ENCODE results near the gene CENPT.
"Not testable (repeated sequence)": the region's sequence is repeated elsewhere in the genome, so short reads cannot be mapped to it uniquely, and the experiment has no call there.

Gene CENPT

DNA sequence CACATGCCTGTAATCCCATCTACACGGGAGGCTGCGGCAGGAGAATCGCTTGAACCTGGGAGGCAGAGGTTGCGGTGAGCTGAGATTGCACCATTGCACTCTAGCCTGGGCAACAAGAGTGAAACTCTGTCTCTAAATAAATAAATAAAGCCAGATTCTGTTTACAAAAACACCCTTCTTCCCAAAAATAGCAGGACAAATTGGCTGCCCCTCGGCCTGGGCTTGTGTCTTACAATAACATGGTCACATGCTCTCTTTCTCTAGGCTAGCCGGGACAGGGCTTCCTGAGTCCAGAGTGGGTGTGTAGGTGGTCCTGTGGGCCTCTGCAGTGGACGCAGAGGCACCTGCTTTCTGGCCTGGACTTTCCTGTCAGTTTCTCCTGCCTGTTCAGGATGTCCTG, 22.2 kb upstream of the CENPT start:
- ATAC-seq (replicated peaks) (no peak), DNase-seq (no peak)
- no peaks in the 10 kb centered on the region for H3K9me3 Mint-ChIP-seq
- no peak overlapping the region for H3K27ac Mint-ChIP-seq
- no peaks in the 10 kb centered on the region for H3K27me3 Mint-ChIP-seq
- no peak overlapping the region for H3K4me3 Mint-ChIP-seq
- peaks cover 9 to 19% of the 10 kb centered on the region in 2 donors for H3K36me3 Mint-ChIP-seq
- peaks cover 13 to 21% of the 10 kb centered on the region in 2 donors for H3K4me1 Mint-ChIP-seq

DNA sequence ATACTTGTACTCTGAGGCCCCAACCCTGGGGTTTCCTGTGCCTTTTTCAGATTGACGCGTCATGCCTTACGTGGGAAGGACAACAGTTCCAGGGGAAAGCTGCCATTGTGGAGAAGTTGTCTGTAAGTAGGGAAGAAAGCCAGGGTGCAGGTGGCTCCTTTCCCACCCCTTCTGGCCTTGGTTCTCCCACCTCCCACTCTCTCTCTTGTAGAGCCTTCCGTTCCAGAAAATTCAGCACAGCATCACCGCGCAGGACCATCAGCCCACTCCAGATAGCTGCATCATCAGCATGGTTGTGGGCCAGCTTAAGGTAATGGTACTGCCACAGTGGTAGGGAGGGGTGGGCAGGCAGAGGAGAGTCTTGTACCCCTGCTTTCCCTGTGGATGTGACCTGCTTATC, 20.8 kb upstream of the CENPT start:
- no peaks in the 10 kb centered on the region for H3K9me3 Mint-ChIP-seq
- H3K27me3 Mint-ChIP-seq: no peaks in the 10 kb centered on the region
- H3K4me3 Mint-ChIP-seq: no peak overlapping the region
- H3K27ac Mint-ChIP-seq: no peak overlapping the region
- H3K36me3 Mint-ChIP-seq: peaks cover 8 to 21% of the 10 kb centered on the region in 2 donors
- no peak for ATAC-seq (replicated peaks)
- peaks cover 5 to 8% of the 10 kb centered on the region in 2 donors for H3K4me1 Mint-ChIP-seq
- DNase-seq: no peak

- H3K4me1 Mint-ChIP-seq: peaks cover 7 to 12% of the 10 kb centered on the region in 2 donors
- ATAC-seq (replicated peaks) (no peak), DNase-seq (no peak)
- no peak overlapping the region for H3K27ac Mint-ChIP-seq
- no peak overlapping the region for H3K4me3 Mint-ChIP-seq
- H3K9me3 Mint-ChIP-seq: no peaks in the 10 kb centered on the region
- peaks cover 9 to 24% of the 10 kb centered on the region in 2 donors for H3K36me3 Mint-ChIP-seq
- H3K27me3 Mint-ChIP-seq: no peaks in the 10 kb centered on the region
These were observed 17.8 kb upstream of the CENPT start for GRCh38 chr16:67865318-67865717.

DNA sequence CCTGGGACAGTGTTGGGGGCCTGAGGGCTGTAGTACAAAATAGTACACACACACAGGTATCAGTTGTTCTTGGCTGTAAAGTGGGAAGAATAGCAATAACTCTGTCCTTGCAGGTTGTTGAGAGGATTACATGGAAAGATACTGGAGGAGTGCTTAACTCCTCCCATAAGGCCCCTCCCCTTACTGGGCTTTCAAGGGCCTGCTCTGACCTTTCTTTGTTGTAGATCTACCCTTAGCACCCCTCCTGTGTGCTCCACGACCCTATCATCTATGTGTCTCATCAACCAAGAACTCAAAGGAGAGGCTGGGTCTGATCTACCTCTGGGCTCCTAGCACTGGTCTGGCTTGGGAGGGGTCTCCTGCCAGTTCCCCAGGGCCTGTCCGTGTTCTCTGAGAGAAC, 17.1 kb upstream of the CENPT start:
- Mint-ChIP-seq H3K4me3 (no peak overlapping the region), H3K9me3 (no peaks in the 10 kb centered on the region), H3K36me3 (peaks cover 13 to 25% of the 10 kb centered on the region in 2 donors), H3K27me3 (no peaks in the 10 kb centered on the region), H3K4me1 (peaks cover 7 to 12% of the 10 kb centered on the region in 2 donors), H3K27ac (peak overlapping the region; percentile 74)
- no peak for ATAC-seq (replicated peaks)
- no peak for DNase-seq

GRCh38 chr16:67864044-67864443, 16.6 kb upstream of the CENPT start:
- H3K9me3 Mint-ChIP-seq; ATAC-seq (replicated peaks); H3K27me3 Mint-ChIP-seq; H3K4me3 Mint-ChIP-seq; H3K27ac Mint-ChIP-seq; DNase-seq: not testable (repeated sequence)
- peaks cover 15 to 25% of the 10 kb centered on the region in 2 donors for H3K36me3 Mint-ChIP-seq
- peaks cover 7 to 12% of the 10 kb centered on the region in 2 donors for H3K4me1 Mint-ChIP-seq

DNA sequence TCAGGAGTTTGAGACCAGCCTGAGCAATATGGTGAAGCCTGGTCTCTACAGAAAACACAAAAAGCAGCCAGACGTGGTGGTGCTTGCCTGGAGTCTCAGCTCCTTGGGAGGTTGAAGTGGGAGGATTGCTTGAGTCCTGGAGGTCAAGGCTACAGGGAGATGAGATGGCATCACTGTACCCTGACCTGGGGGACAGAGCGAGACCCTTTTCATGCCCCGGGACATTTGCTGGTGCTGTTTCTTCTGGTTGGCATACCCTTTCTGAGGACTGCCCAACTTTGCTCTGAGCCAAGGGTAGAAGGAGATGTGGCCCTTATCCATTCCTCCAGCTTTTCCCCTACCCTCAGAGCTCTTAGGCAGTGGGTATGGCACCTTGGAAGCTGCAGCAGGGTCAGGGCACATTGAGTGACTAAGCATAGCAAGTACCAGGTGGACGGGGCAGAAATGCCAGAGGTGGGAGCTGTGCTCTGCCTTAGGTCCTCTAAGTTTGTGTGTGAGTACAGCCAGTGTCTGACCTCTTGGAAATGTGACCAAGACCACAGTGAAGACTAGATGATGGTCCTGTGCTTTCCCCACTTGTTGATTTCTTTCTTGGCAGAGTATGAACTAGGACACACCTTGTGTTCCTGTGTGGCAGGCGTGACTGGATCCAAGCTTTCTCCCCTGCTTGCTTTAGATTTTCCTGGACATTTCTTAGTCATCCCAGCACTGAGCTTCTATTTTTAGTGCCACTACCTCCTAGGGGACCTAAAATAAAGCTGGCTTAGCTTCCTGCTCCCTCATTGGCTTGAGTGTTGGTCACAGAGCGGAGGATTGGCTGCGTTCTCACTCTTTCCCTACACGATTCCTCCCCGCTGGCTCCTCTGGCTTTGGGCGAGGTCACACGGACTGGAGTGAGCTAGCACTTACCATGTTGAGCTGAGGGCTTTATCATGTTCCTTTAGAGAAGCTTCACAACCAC, 15.4 kb upstream of the CENPT start:
- Mint-ChIP-seq H3K9me3 (no peaks in the 10 kb centered on the region), H3K27me3 (no peaks in the 10 kb centered on the region), H3K27ac (no peak overlapping the region), H3K36me3 (peaks cover 20 to 35% of the 10 kb centered on the region in 2 donors), H3K4me3 (no peak overlapping the region), H3K4me1 (peaks cover 12 to 23% of the 10 kb centered on the region in 2 donors)
- DNase-seq: no peak
- ATAC-seq (replicated peaks): no peak

- Mint-ChIP-seq H3K27ac (peak overlapping the region; percentile 69), H3K36me3 (peaks cover 26 to 39% of the 10 kb centered on the region in 2 donors), H3K27me3 (no peaks in the 10 kb centered on the region), H3K4me3 (no peak overlapping the region), H3K9me3 (no peaks in the 10 kb centered on the region), H3K4me1 (peaks cover 21 to 33% of the 10 kb centered on the region in 2 donors)
- no peak for ATAC-seq (replicated peaks)
- no peak for DNase-seq
These were observed 14.4 kb upstream of the CENPT start for GRCh38 chr16:67861877-67862276.

GRCh38 chr16:67860589-67861398, 13.3 kb upstream of the CENPT start:
- Mint-ChIP-seq H3K4me1 (peaks cover 24 to 40% of the 10 kb centered on the region in 2 donors), H3K9me3 (no peaks in the 10 kb centered on the region), H3K27ac (no peak overlapping the region), H3K36me3 (peaks cover 26 to 37% of the 10 kb centered on the region in 2 donors), H3K27me3 (no peaks in the 10 kb centered on the region), H3K4me3 (no peak overlapping the region)
- DNase-seq: no peak
- no peak for ATAC-seq (replicated peaks)

DNA sequence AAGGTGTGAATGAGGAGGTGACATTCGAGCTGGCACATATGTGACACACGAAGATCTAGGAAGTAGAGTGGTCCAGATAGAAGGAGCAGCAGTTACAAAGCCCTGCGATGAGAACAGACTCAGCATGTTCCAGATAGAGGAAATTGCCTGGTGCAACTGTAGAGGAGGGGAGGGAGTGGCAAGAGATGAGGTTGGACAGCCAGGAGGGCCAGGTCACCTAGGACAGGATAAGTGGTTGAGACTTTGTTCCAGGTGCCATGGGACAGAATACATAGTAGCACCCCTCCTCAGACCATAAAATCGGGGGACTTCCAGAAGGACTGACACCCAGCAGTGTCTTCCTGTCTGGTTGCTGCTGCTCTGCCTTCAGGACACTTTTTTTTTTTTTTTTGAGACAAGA, 11.0 kb upstream of the CENPT start:
- no peak for DNase-seq
- peaks cover 22 to 37% of the 10 kb centered on the region in 2 donors for H3K36me3 Mint-ChIP-seq

GRCh38 chr16:67857547-67858233, 10.2 kb upstream of the CENPT start:
- Mint-ChIP-seq H3K4me1 (peaks cover 28 to 55% of the 10 kb centered on the region in 2 donors), H3K27ac (no peak overlapping the region), H3K9me3 (no peaks in the 10 kb centered on the region), H3K4me3 (no peak overlapping the region), H3K36me3 (peaks cover 22 to 37% of the 10 kb centered on the region in 2 donors), H3K27me3 (no peaks in the 10 kb centered on the region)
- ATAC-seq (replicated peaks): peak; percentile 45 to 59
- DNase-seq: no peak

More for the DNA sequence above, 11.0 kb upstream of the CENPT start:
- Mint-ChIP-seq H3K4me3 (no peak overlapping the region), H3K27ac (peak overlapping the region; percentile 60), H3K27me3 (no peaks in the 10 kb centered on the region), H3K4me1 (peaks cover 30 to 55% of the 10 kb centered on the region in 2 donors), H3K9me3 (no peaks in the 10 kb centered on the region)
- no peak for ATAC-seq (replicated peaks)

DNA sequence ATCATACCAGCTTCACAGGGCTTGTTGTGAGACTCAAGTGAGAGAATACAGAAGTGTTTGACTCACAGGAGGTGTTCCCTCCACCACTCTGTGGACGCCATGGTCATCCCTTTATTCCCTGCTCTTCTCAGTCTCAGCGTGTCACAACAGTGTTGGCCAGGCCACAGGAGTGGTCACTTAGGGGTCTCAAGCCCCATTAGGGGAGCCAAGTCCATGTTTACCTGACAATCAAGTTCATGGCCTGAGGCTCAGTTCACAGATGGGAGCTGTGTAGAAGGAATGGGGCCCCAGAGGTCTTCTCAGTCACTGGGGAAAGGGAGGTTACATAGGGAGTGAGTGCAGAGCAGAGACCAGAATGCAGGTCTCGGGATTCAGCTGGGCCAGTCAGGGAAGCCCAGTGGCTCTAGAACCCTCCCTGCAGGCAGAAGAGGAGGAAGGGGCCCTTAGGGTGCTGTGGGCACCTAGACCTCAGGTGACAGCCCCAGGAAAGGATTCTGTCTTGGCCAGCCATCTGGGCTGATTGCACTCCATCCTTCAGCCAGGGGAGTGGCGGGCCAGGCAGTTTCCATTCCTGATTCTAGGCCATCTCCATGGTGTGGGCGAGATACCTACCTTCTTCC, 9.5 kb upstream of the CENPT start:
- ATAC-seq (replicated peaks) (no peak), DNase-seq (no peak)
- Mint-ChIP-seq H3K4me3 (no peak overlapping the region), H3K36me3 (peaks cover 22 to 36% of the 10 kb centered on the region in 2 donors), H3K9me3 (no peaks in the 10 kb centered on the region), H3K27me3 (no peaks in the 10 kb centered on the region), H3K27ac (peak overlapping the region; percentile 84), H3K4me1 (peaks cover 28 to 53% of the 10 kb centered on the region in 2 donors)

DNA sequence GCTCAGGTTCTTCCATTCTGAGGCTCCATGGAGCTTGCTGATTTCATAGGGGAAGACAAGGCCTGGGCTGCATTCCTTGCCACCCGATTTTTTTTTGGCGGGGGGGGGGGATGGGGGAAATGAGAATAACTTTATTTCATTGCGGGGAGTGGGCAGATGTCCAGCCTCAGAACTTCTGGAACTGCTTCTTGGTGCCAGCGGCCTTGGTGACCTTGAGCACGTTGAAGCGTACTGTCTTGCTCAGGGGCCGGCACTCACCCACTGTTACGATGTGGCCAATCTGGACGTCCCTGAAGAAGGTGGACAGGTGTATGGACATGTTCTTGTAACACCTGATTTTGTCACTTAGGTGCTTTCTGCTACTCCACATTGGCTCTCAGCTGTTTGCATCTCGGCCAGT, 8.3 kb upstream of the CENPT start:
- Mint-ChIP-seq H3K27ac (no peak overlapping the region), H3K4me1 (peaks cover 25 to 43% of the 10 kb centered on the region in 2 donors), H3K36me3 (peaks cover 19 to 29% of the 10 kb centered on the region in 2 donors), H3K4me3 (no peak overlapping the region), H3K27me3 (no peaks in the 10 kb centered on the region), H3K9me3 (no peaks in the 10 kb centered on the region)
- ATAC-seq (replicated peaks) (no peak), DNase-seq (no peak)

GRCh38 chr16:67853670-67854069, 6.2 kb upstream of the CENPT start:
- H3K36me3 Mint-ChIP-seq: peaks cover 18 to 30% of the 10 kb centered on the region in 2 donors
- ATAC-seq (replicated peaks): no peak
- no peaks in the 10 kb centered on the region for H3K27me3 Mint-ChIP-seq
- peaks cover 28 to 53% of the 10 kb centered on the region in 2 donors for H3K4me1 Mint-ChIP-seq
- no peak overlapping the region for H3K27ac Mint-ChIP-seq
- no peak overlapping the region for H3K4me3 Mint-ChIP-seq
- DNase-seq: no peak
- no peaks in the 10 kb centered on the region for H3K9me3 Mint-ChIP-seq

Measured in stimulated activated naive B cell treated with anti-CD40 and anti-IgM and Interleukin-4, amounts not matched to agents 10 μg/mL and 1 μg/mL and 100 μg/mL, for 72 hours (primary cell).